Neural cell (in vitro differentiated cells): Measurements from ENCODE around the gene MGAT5.

Experiments used
- CTCF ChIP-seq: fragments of 450-650 bp; IDR thresholded peaks from 2 replicates; pipeline ENCODE4 v1.5.1; 2014; ENCODE audit warnings: antibody characterized with exemption, mild to moderate bottlenecking, moderate library complexity; ENCODE audit not compliant: poor library complexity, severe bottlenecking
- EP300 ChIP-seq: fragments of 450-650 bp; conservative IDR thresholded peaks from 2 replicates; pipeline ENCODE4 v1.6.1; 2014; ENCODE audit warnings: antibody characterized with exemption, mild to moderate bottlenecking, moderate library complexity; ENCODE audit not compliant: poor library complexity, severe bottlenecking
- EZH2 ChIP-seq: fragments of 200-600, 300-800 bp; shearing (Covaris generic), sonication (generic); IDR thresholded peaks from 2 replicates; pipeline ENCODE4 v1.6.1; 2014; ENCODE audit warnings: antibody characterized with exemption, low read length, borderline replicate concordance, mild to moderate bottlenecking; ENCODE audit not compliant: insufficient read depth, poor library complexity, severe bottlenecking
- MXI1 ChIP-seq: fragments of 450-650 bp; conservative IDR thresholded peaks from 2 replicates; pipeline ENCODE4 v1.6.1; 2014; ENCODE audit warnings: antibody characterized with exemption, mild to moderate bottlenecking; ENCODE audit not compliant: poor library complexity, severe bottlenecking
- POLR2AphosphoS5 ChIP-seq: IDR thresholded peaks from 2 replicates; pipeline ENCODE4 v1.6.1; 2012
- RAD21 ChIP-seq: fragments of 450-650 bp; conservative IDR thresholded peaks from 2 replicates; pipeline ENCODE4 v1.6.1; 2014; ENCODE audit warnings: antibody characterized with exemption, mild to moderate bottlenecking, moderate library complexity
- REST ChIP-seq: IDR thresholded peaks from 2 replicates; pipeline ENCODE4 v1.6.1; 2012; ENCODE audit warnings: borderline replicate concordance
- SMC3 ChIP-seq: fragments of 450-650 bp; conservative IDR thresholded peaks from 2 replicates; pipeline ENCODE4 v1.6.1; 2014; ENCODE audit warnings: antibody characterized with exemption, mild to moderate bottlenecking, moderate library complexity; ENCODE audit not compliant: poor library complexity
- TAF1 ChIP-seq: IDR thresholded peaks from 2 replicates; pipeline ENCODE4 v1.6.1; 2012; ENCODE audit warnings: low read depth

GRCh38 chr2:134301928-134302260 is 48.0 kb downstream of the MGAT5 start:
- TF ChIP-seq EZH2, result no peak
- TF ChIP-seq EP300, result no peak
- no peak for TF ChIP-seq POLR2AphosphoS5
- TF ChIP-seq TAF1, result no peak
- no peak for TF ChIP-seq CTCF
- no peak for TF ChIP-seq MXI1
- no peak for TF ChIP-seq RAD21
- TF ChIP-seq REST, result no peak
- no peak for TF ChIP-seq SMC3
